ENCODE data around the gene SLC25A45.
"Not testable (repeated sequence)": the region's sequence is repeated elsewhere in the genome, so short reads cannot be mapped to it uniquely, and the experiment has no call there.

SLC25A45 gene

GRCh38 chr11:65421794-65422632, 39.6 kb upstream of the SLC25A45 start:
- in situ Hi-C loops (cut with MboI; ENCODE audit: low sequenced_read_pairs): loop anchor here (10.0 kb wide), 1 partner anchor 83 kb away; no protein-coding TSS in a partner anchor

- in situ Hi-C loops (cut with MboI; ENCODE audit: low sequenced_read_pairs): loop anchor here (10.0 kb wide), 1 partner anchor 84 kb away; no protein-coding TSS in a partner anchor
Measured at GRCh38 chr11:65420979-65421793, 38.7 kb upstream of the SLC25A45 start.

- in situ Hi-C loops (cut with MboI; ENCODE audit: low sequenced_read_pairs): loop anchor here (10.0 kb wide), 1 partner anchor 84 kb away; no protein-coding TSS in a partner anchor
Measured at GRCh38 chr11:65420506-65420905, 38.1 kb upstream of the SLC25A45 start.

GRCh38 chr11:65419772-65420481, 37.5 kb upstream of the SLC25A45 start:
- in situ Hi-C loops (cut with MboI; ENCODE audit: low sequenced_read_pairs): loop anchor here (10.0 kb wide), 1 partner anchor 85 kb away; no protein-coding TSS in a partner anchor

- in situ Hi-C loops (cut with MboI; ENCODE audit: low sequenced_read_pairs): no loop called here
Measured at GRCh38 chr11:65419460-65419771, 37.0 kb upstream of the SLC25A45 start.

- in situ Hi-C loops (cut with MboI; ENCODE audit: low sequenced_read_pairs): no loop called here
Measured at GRCh38 chr11:65418681-65419459, 36.4 kb upstream of the SLC25A45 start.

- in situ Hi-C loops (cut with MboI; ENCODE audit: low sequenced_read_pairs): no loop called here
Measured at GRCh38 chr11:65418431-65418680, 35.9 kb upstream of the SLC25A45 start.

GRCh38 chr11:65417702-65418430, 35.4 kb upstream of the SLC25A45 start:
- in situ Hi-C loops (cut with MboI; ENCODE audit: low sequenced_read_pairs): no loop called here

- in situ Hi-C loops (cut with MboI; ENCODE audit: low sequenced_read_pairs): no loop called here
Measured at GRCh38 chr11:65416841-65417701, 34.6 kb upstream of the SLC25A45 start.

GRCh38 chr11:65416341-65416824, 33.9 kb upstream of the SLC25A45 start:
- in situ Hi-C loops (cut with MboI; ENCODE audit: low sequenced_read_pairs): no loop called here

GRCh38 chr11:65415499-65416340, 33.3 kb upstream of the SLC25A45 start:
- in situ Hi-C loops (cut with MboI; ENCODE audit: low sequenced_read_pairs): no loop called here

- in situ Hi-C loops (cut with MboI; ENCODE audit: low sequenced_read_pairs): no loop called here
Measured at GRCh38 chr11:65414776-65415498, 32.5 kb upstream of the SLC25A45 start.

- in situ Hi-C loops (cut with MboI; ENCODE audit: low sequenced_read_pairs): not testable (repeated sequence)
Measured at GRCh38 chr11:65413077-65413664, 30.7 kb upstream of the SLC25A45 start.

- in situ Hi-C loops (cut with MboI; ENCODE audit: low sequenced_read_pairs): no loop called here
Measured at GRCh38 chr11:65412271-65413076, 30.0 kb upstream of the SLC25A45 start.

GRCh38 chr11:65411681-65412070, 29.2 kb upstream of the SLC25A45 start:
- in situ Hi-C loops (cut with MboI; ENCODE audit: low sequenced_read_pairs): no loop called here
